ENCODE data around the gene ZFP36L1. TPM values are rescaled to one million over a fixed set of nuclear protein-coding genes. Genes with fewer than 3 reads are reported as not detected.

Gene ZFP36L1
- total RNA-seq, 4 donors from 2014 or later, result 298 to 1,137 (median 494) TPM

DNA sequence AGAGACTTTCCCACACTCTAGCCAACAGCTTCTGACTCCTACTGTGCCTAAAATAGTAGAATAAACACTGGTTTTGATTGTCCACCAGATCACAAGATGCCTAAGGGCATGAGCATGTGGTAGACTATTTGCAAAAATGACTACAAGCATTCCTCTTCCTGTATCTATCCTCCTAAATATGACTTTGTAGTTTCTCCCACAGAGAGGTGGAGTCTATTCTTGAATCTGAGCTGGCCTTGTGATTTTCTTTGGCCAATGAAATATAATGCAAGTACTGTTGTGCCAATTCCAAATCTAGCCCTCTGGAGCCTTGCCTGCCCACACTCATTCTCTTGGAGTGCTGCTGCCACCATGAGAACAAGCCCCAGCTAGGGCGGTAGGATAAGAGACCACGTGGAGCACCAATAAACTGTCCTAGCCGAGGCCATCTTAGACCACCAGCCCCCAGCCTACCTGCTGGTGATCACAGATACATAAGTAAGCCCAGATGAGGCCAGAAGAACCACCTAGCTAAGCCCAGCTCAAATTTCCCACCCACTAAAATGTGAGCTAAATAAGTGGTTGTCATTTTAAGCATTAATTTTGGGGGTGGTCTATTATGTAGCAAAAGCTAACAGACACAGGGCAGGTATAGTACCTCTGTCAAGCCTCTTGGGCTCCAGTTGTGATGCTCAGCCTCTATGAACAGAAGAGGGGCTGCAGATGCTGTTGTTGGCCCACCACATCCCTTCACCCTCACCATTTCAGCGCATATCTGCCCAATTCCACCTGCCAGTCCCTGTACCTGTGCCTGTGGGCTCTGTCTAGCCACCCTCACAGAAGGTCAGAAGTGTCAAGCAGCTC is 17.9 kb downstream of the ZFP36L1 start:
- H3K9me3 ChIP-seq, result peaks cover 0 to 8% (median 0%) of the 10 kb centered on the region in 4 donors
- no peak for DNase-seq (ENCODE audit: low spot score in 2 of 2)
- 89% methylated on average over 4 of the region's 4 CpGs for WGBS, 2 donors
- TF ChIP-seq EP300 (IDR thresholded peaks at IDR 0.05) (no peak), POLR2A (IDR thresholded peaks at IDR 0.05) (no peak)
- TF ChIP-seq, protein P1, sequence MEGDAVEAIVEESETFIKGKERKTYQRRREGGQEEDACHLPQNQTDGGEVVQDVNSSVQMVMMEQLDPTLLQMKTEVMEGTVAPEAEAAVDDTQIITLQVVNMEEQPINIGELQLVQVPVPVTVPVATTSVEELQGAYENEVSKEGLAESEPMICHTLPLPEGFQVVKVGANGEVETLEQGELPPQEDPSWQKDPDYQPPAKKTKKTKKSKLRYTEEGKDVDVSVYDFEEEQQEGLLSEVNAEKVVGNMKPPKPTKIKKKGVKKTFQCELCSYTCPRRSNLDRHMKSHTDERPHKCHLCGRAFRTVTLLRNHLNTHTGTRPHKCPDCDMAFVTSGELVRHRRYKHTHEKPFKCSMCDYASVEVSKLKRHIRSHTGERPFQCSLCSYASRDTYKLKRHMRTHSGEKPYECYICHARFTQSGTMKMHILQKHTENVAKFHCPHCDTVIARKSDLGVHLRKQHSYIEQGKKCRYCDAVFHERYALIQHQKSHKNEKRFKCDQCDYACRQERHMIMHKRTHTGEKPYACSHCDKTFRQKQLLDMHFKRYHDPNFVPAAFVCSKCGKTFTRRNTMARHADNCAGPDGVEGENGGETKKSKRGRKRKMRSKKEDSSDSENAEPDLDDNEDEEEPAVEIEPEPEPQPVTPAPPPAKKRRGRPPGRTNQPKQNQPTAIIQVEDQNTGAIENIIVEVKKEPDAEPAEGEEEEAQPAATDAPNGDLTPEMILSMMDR (IDR thresholded peaks at IDR 0.05), result no peak
- peak overlapping the region in 1 of 4 donors; percentile 68 for H3K27ac ChIP-seq
- no peaks in the 10 kb centered on the region for H3K27me3 ChIP-seq
- H3K4me3 ChIP-seq, result no peak overlapping the region
- H3K36me3 ChIP-seq, result no peaks in the 10 kb centered on the region
- H3K4me1 ChIP-seq, result peaks cover 0 to 27% (median 8%) of the 10 kb centered on the region in 4 donors

DNA sequence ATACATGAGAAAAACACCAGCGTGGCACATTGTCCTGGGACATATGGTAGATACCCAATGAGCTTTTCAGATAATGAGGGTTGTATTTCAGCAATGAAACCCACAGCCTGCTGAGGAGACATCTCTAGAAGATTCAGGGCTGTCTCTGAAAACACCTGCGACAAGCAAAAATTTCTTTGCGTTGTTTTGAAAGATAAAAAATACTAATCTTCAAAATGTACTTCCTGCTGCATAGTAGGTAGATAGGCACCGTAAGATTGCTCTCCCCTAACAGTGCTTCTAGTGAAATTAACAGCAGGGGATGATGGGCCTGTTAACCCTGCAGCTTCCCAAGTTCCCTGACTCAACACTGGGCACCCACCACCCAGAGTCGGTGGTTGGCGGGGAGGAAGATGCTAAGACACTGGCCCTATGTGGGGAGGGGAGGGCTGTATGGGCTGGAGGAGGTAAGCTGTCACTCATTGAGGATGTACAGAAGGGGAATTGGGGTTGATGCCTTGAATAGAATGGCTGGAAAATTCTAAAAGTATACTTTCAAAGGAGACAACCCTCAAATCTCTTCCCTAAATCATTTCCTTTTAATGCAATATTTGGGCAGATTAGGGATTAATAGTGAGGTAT is 20.0 kb downstream of the ZFP36L1 start:
- Histone ChIP-seq H3K4me3 (no peak overlapping the region), H3K9me3 (peaks cover 0 to 8% (median 0%) of the 10 kb centered on the region in 4 donors), H3K4me1 (peaks cover 0 to 9% (median 3%) of the 10 kb centered on the region in 4 donors), H3K36me3 (no peaks in the 10 kb centered on the region), H3K27ac (no peak overlapping the region), H3K27me3 (no peaks in the 10 kb centered on the region)
- DNase-seq (ENCODE audit: low spot score in 2 of 2), result no peak
- TF ChIP-seq, protein P1 (IDR thresholded peaks at IDR 0.05), result no peak
- no peak for TF ChIP-seq POLR2A (IDR thresholded peaks at IDR 0.05)
- 81 to 92% methylated on average over 6 of the region's 6 CpGs for WGBS, 2 donors

DNA sequence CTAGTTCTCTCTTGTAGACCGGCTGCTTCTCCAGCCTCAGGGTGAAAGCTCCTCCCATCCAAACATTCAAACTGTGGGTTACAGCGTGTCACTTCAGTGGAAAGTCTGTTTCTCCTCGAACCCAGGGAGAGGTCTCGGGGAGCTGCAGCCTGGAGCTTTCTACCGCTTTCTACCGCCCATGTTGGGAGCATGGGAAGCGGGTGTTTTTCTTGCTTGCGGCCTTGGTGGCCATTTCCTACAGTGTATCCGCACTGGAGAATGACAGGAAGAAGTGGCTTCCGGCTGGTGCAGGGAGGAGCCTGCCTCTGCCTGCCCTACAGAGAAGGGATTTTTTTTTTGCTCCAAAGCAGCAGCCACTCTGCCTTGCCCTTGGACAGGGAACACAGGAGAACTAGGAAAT is 21.2 kb downstream of the ZFP36L1 start:
- 60 to 61% methylated on average over 10 of the region's 10 CpGs for WGBS, 2 donors

DNA sequence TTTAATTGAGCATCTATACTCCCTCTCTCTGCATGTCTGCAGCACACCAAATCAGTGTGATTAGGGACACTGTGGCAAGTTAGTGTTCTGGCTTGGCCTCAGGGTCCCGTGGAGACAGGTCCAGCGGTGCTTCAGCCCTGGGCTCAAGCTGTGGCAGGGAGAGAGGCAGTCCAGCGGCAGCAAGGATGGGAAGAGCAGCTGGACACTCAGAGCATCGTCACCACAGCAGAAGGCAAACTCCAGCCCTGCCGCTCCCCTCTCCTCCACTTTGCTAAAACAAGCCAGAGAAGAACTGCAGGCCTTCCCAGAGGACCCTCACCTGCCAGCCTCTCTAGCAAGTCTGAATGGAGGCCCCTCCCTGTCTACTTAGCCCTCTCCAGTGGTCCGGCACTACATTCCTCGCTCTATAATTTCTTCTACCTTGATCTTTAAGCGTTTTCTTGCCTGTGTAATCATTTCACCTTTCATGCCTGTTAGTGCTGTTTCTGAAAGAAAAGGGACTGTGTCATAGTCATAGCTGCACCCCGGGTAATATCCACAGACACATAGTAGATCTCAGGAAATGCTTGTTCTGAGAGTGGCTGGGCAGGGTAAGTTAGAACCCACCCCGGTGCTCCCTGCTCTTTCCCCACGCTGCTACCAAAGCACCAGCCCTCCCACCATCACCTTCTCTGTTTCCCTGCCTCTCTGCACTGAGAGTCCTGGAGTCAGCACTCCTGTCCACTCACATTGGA is 22.1 kb downstream of the ZFP36L1 start:
- H3K9me3 ChIP-seq, result peaks cover 0 to 8% (median 0%) of the 10 kb centered on the region in 4 donors
- H3K27ac ChIP-seq, result peak overlapping the region in 1 of 4 donors; percentile 49
- TF ChIP-seq, protein P1 (IDR thresholded peaks at IDR 0.05), result no peak
- no peak for TF ChIP-seq POLR2A (IDR thresholded peaks at IDR 0.05)
- no peak for TF ChIP-seq EP300 (IDR thresholded peaks at IDR 0.05)
- no peak overlapping the region for H3K4me3 ChIP-seq
- peaks cover 0 to 12% (median 3%) of the 10 kb centered on the region in 4 donors for H3K4me1 ChIP-seq
- no peaks in the 10 kb centered on the region for H3K27me3 ChIP-seq
- DNase-seq (ENCODE audit: low spot score in 2 of 2), result no peak
- WGBS, 2 donors, result 86 to 93% methylated on average over 11 of the region's 11 CpGs
- H3K36me3 ChIP-seq, result no peaks in the 10 kb centered on the region

More for the DNA sequence above, 21.2 kb downstream of the ZFP36L1 start:
- Histone ChIP-seq H3K36me3 (no peaks in the 10 kb centered on the region), H3K9me3 (peaks cover 0 to 8% (median 0%) of the 10 kb centered on the region in 4 donors), H3K4me3 (no peak overlapping the region), H3K4me1 (peaks cover 0 to 9% (median 3%) of the 10 kb centered on the region in 4 donors), H3K27me3 (no peaks in the 10 kb centered on the region), H3K27ac (peak overlapping the region in 2 of 4 donors; percentile 38 to 49)
- TF ChIP-seq, protein P1 (IDR thresholded peaks at IDR 0.05), result no peak
- peak in 1 of 2 donors; percentile 38 for TF ChIP-seq EP300 (IDR thresholded peaks at IDR 0.05)
- no peak for DNase-seq (ENCODE audit: low spot score in 2 of 2)
